Stimulated activated CD8-positive, alpha-beta memory T cell treated with anti-CD3 and anti-CD28 coated beads, Interleukin-4, amount 100 ng/mL, for 48 hours (primary cell): ENCODE data around the gene MORF4L2.
"Not testable (repeated sequence)": the region's sequence is repeated elsewhere in the genome, so short reads cannot be mapped to it uniquely, and the experiment has no call there.

Experiments
- DNase-seq: peaks from one replicate; pipeline ENCODE4 v3.0.0-alpha.2; 2020

The MORF4L2 gene

GRCh38 chrX:103678199-103678993, 8.1 kb downstream of the MORF4L2 start:
- no peak for DNase-seq

GRCh38 chrX:103674531-103675454, 11.7 kb downstream of the MORF4L2 start:
- DNase-seq = no peak

GRCh38 chrX:103669745-103670144, 16.8 kb downstream of the MORF4L2 start:
- DNase-seq = no peak

- no peak for DNase-seq
Observed at GRCh38 chrX:103666202-103667107, 20.0 kb downstream of the MORF4L2 start.

- no peak for DNase-seq
Observed at GRCh38 chrX:103663981-103664762, 22.3 kb downstream of the MORF4L2 start.

GRCh38 chrX:103659460-103659859, 27.0 kb downstream of the MORF4L2 start:
- DNase-seq = not testable (repeated sequence)

- DNase-seq = no peak
Observed at GRCh38 chrX:103658681-103659433, 27.6 kb downstream of the MORF4L2 start.

GRCh38 chrX:103657066-103657465, 29.4 kb downstream of the MORF4L2 start:
- DNase-seq = not testable (repeated sequence)

GRCh38 chrX:103656617-103657016, 29.9 kb downstream of the MORF4L2 start:
- no peak for DNase-seq

GRCh38 chrX:103655230-103656000, 31.1 kb downstream of the MORF4L2 start:
- DNase-seq = not testable (repeated sequence)

GRCh38 chrX:103651151-103651773, 35.2 kb downstream of the MORF4L2 start:
- DNase-seq = no peak

- DNase-seq = no peak
Observed at GRCh38 chrX:103647630-103648029, 38.9 kb downstream of the MORF4L2 start.

- no peak for DNase-seq
Observed at GRCh38 chrX:103644125-103644524, 42.4 kb downstream of the MORF4L2 start.

- DNase-seq = no peak
Observed at GRCh38 chrX:103640401-103641155, 45.9 kb downstream of the MORF4L2 start.

GRCh38 chrX:103638479-103639346, 47.8 kb downstream of the MORF4L2 start:
- DNase-seq = not testable (repeated sequence)

GRCh38 chrX:103637604-103638338, 48.7 kb downstream of the MORF4L2 start:
- no peak for DNase-seq

GRCh38 chrX:103635436-103635835, 51.1 kb downstream of the MORF4L2 start:
- DNase-seq = no peak
